HepG2 (cell line): ENCODE data around the gene KRT16. TPM values are rescaled to one million over a fixed set of nuclear protein-coding genes. Genes with fewer than 3 reads are reported as not detected.
A peak's percentile ranks its signal among the peaks of the same experiment; 100 is the strongest.

Experiments used
- ATAC-seq: fragments of 200-7000 bp; cut with Tn5 transposase; 3 replicates; pipeline ENCODE4 v1.9.1; 2020; ENCODE audit warnings: mild to moderate bottlenecking, moderate library complexity
- BruUV-seq: library from RNA; stranded (reverse); fragments of 400-500 nt; replicated peaks from 2 replicates; lab custom pipeline; 2021; lab: Mats Ljungman, UMichigan
- CTCF ChIA-PET: fragments of 300-600 bp; formaldehyde crosslinking; extraction: SDS; loops from one replicate; lab custom pipeline; 2021; ENCODE audit warnings: low total read pairs, inconsistent platforms, low intra/inter-chr PET ratio; lab: Yijun Ruan, JAX
- POLR2A ChIA-PET: fragments of 350-600 bp; sonication (Branson Sonifier 250); formaldehyde crosslinking; loops from one replicate; lab custom pipeline; 2020; ENCODE audit warnings: antibody characterized with exemption, inconsistent platforms; lab: Yijun Ruan, JAX
- DNase-seq: peaks from one replicate; pipeline ENCODE4 v3.0.0-alpha.2; 2015; ENCODE audit warnings: low spot score
- FAIRE-seq: peaks from 3 replicates; lab custom pipeline; 2011; peaks lifted over from hg19 to GRCh38; lab: Jason Lieb, UNC
- H2AFZ ChIP-seq: one replicate; pipeline ENCODE4 v1.6.1; 2011; ENCODE audit warnings: low read length, inconsistent platforms
- H3K27ac ChIP-seq: fragments of 300-600 bp; 3 replicates; pipeline ENCODE4 v1.8.0; 2011; ENCODE audit warnings: mixed run types, mild to moderate bottlenecking, mixed read lengths, low read length, inconsistent platforms; ENCODE audit not compliant: insufficient read depth; ENCODE audit errors: extremely low read length
- H3K27me3 ChIP-seq, 2 experiments: fragments of 200-600 bp in 1 of 2; 2 replicates in 1 of 2; 3 replicates in 1 of 2; pipeline versions ENCODE4 v1.6.0 to v1.8.0; 2011; ENCODE audit warnings: low read length in 2 of 2, mild to moderate bottlenecking in 2 of 2, moderate library complexity in 2 of 2, inconsistent platforms in 1 of 2; ENCODE audit not compliant: insufficient read depth in 2 of 2, control insufficient read depth in 1 of 2
- H3K36me3 ChIP-seq, 2 experiments: fragments of 200-600 bp in 1 of 2; replicated peaks in 1 of 2; 2 replicates in 1 of 2; 3 replicates in 1 of 2; pipeline versions ENCODE4 v1.5.1 to v1.8.0; 2011; ENCODE audit warnings: low read length in 2 of 2, inconsistent platforms in 1 of 2; ENCODE audit not compliant: insufficient read depth in 2 of 2, control insufficient read depth in 1 of 2
- H3K4me1 ChIP-seq: 2 replicates; pipeline ENCODE4 v1.5.1; 2012; ENCODE audit warnings: low read length, inconsistent platforms; ENCODE audit not compliant: insufficient read depth
- H3K4me2 ChIP-seq: 2 replicates; pipeline ENCODE4 v1.6.0; 2011; ENCODE audit warnings: low read depth, low read length, inconsistent platforms
- H3K4me3 ChIP-seq, 3 experiments: fragments of 200-600 bp in 1 of 3; sonication (generic), shearing (Covaris generic) in 1 of 3; replicated peaks in 1 of 3; 2 replicates each; pipeline ENCODE4 v1.5.1; 2011 to 2016; ENCODE audit warnings: low read length in 3 of 3, inconsistent platforms in 2 of 3, low read depth in 2 of 3, mild to moderate bottlenecking in 2 of 3, control low read depth in 1 of 3, mixed read lengths in 1 of 3; ENCODE audit not compliant: insufficient read depth in 1 of 3
- H3K79me2 ChIP-seq: one replicate; pipeline ENCODE4 v1.6.1; 2011; ENCODE audit warnings: low read length, inconsistent platforms; ENCODE audit not compliant: insufficient read depth
- H3K9ac ChIP-seq: 2 replicates; pipeline ENCODE4 v1.6.0; 2011; ENCODE audit warnings: mild to moderate bottlenecking, low read depth, low read length, inconsistent platforms; ENCODE audit not compliant: insufficient read depth
- H3K9me3 ChIP-seq: 2 replicates; pipeline ENCODE4 v1.5.1; 2012; ENCODE audit warnings: mild to moderate bottlenecking, low read length
- H4K20me1 ChIP-seq: 2 replicates; pipeline ENCODE4 v1.6.0; 2011; ENCODE audit warnings: inconsistent platforms, mild to moderate bottlenecking, low read length, moderate library complexity; ENCODE audit not compliant: insufficient read depth
- ADNP ChIP-seq: sonication (generic); formaldehyde crosslinking; IDR thresholded peaks from 2 replicates; pipeline ENCODE4 v1.4.0; 2020; ENCODE audit warnings: missing genetic modification reagents
- ATF1 ChIP-seq: IDR thresholded peaks from 2 replicates; pipeline ENCODE4 v1.6.1; 2016; ENCODE audit warnings: mild to moderate bottlenecking, control low read depth
- EEA1 ChIP-seq: sonication (generic); formaldehyde crosslinking; IDR thresholded peaks from 2 replicates; pipeline ENCODE4 v1.5.1; 2020; ENCODE audit warnings: mild to moderate bottlenecking, missing genetic modification reagents, borderline replicate concordance
- ELF3 ChIP-seq: IDR thresholded peaks from 2 replicates; pipeline ENCODE4 v1.6.1; 2016; ENCODE audit warnings: missing genetic modification reagents, missing compliant biosample characterization
- ETV5 ChIP-seq: IDR thresholded peaks from 2 replicates; pipeline ENCODE4 v1.6.1; 2018; ENCODE audit warnings: missing biosample characterization, missing genetic modification reagents, inconsistent platforms, borderline replicate concordance
- GPN1 ChIP-seq: sonication (generic); formaldehyde crosslinking; IDR thresholded peaks from 2 replicates; pipeline ENCODE4 v1.5.1; 2020; ENCODE audit warnings: missing genetic modification reagents, borderline replicate concordance
- MEIS1 ChIP-seq: sonication (generic); formaldehyde crosslinking; IDR thresholded peaks from 2 replicates; pipeline ENCODE4 v1.9.0; 2021; ENCODE audit warnings: mild to moderate bottlenecking, missing genetic modification reagents, moderate library complexity, borderline replicate concordance
- NONO ChIP-seq, 2 experiments: fragments of 450-650 bp in 1 of 2; sonication (generic) in 1 of 2; formaldehyde crosslinking in 1 of 2; IDR thresholded peaks in 1 of 2; conservative IDR thresholded peaks in 1 of 2; 2 replicates each; pipeline versions ENCODE4 v1.6.1 to v1.8.0; 2017 to 2022; ENCODE audit warnings: mild to moderate bottlenecking in 1 of 2, missing genetic modification reagents in 1 of 2, moderate library complexity in 1 of 2
- SMAD1 ChIP-seq: sonication (generic); formaldehyde crosslinking; IDR thresholded peaks from 2 replicates; pipeline ENCODE4 v1.4.0; 2020; ENCODE audit warnings: missing genetic modification reagents, low read depth, mild to moderate bottlenecking, borderline replicate concordance
- SP5 ChIP-seq: IDR thresholded peaks from 2 replicates; pipeline ENCODE4 v1.6.1; 2016; ENCODE audit warnings: low read depth, borderline replicate concordance
- ZNF224 ChIP-seq: sonication (generic); formaldehyde crosslinking; IDR thresholded peaks from 2 replicates; pipeline ENCODE4 v1.5.0; 2020; ENCODE audit warnings: mild to moderate bottlenecking, missing genetic modification reagents
- ZNF263 ChIP-seq: sonication (generic); formaldehyde crosslinking; IDR thresholded peaks from 2 replicates; pipeline ENCODE4 v1.4.0; 2020; ENCODE audit warnings: missing genetic modification reagents
- ZNF709 ChIP-seq: sonication (generic); formaldehyde crosslinking; IDR thresholded peaks from 2 replicates; pipeline ENCODE4 v1.5.0; 2020; ENCODE audit warnings: mild to moderate bottlenecking, missing genetic modification reagents
- ZNF770 ChIP-seq: sonication (generic); formaldehyde crosslinking; IDR thresholded peaks from 2 replicates; pipeline ENCODE4 v1.5.0; 2020; ENCODE audit warnings: mild to moderate bottlenecking, missing genetic modification reagents
- WGBS: methylation state at CpG from one replicate; pipeline ENCODE4 v1.1.6; 2017; ENCODE audit warnings: low lambda C conversion rate; 5-methylcytosine and 5-hydroxymethylcytosine counted together
- in situ Hi-C: cut with HindIII; loops from 2 replicates; pipeline ENCODE4 v1.10.0; 2017; ENCODE audit warnings: low pct_unique_long_range_greater_than_20kb; ENCODE audit not compliant: extremely low pct_ligation_motif_present
- intact Hi-C: fragments of 100-400 bp; cut with micrococcal nuclease; formaldehyde crosslinking; loops from one replicate; pipeline ENCODE4 v1.10.0; 2022; ENCODE audit not compliant: unreplicated experiment
- polyA plus RNA-seq, 8 experiments: library from polyadenylated mRNA; depleted of rRNA in 3 of 8; stranded (reverse) in 7 of 8; unstranded in 1 of 8; fragments of >200 nt; fragmentation: Illumina TruSeq in 4 of 8; extraction: Trizol in 4 of 8; gene quantifications; 2 replicates each; pipeline versions ENCODE4 v1.2.1 to v1.2.3, GENCODE V29; 2011 to 2016; ENCODE audit warnings: low read depth in 4 of 8, missing spikeins in 1 of 8, mixed read lengths in 1 of 8; ENCODE audit not compliant: insufficient read depth in 1 of 8
- total RNA-seq, 5 experiments: library from RNA; depleted of rRNA; stranded (reverse); fragments of >200 nt; fragmentation: Illumina TruSeq; extraction: Trizol; gene quantifications; 2 replicates each; pipeline ENCODE4 v1.2.3, GENCODE V29; 2016; ENCODE audit warnings: low read depth in 1 of 5
- TF ChIP-seq, protein P1 (sequence below): sonication (generic); formaldehyde crosslinking; IDR thresholded peaks from 2 replicates; pipeline ENCODE4 v1.4.0; 2020; ENCODE audit warnings: missing genetic modification reagents, borderline replicate concordance
- TF ChIP-seq, protein P2 (sequence below): sonication (generic); formaldehyde crosslinking; IDR thresholded peaks from 2 replicates; pipeline ENCODE4 v1.4.0; 2020; ENCODE audit warnings: missing genetic modification reagents
- TF ChIP-seq, protein P3 (sequence below): sonication (generic); formaldehyde crosslinking; IDR thresholded peaks from 2 replicates; pipeline ENCODE4 v1.5.0; 2020; ENCODE audit warnings: missing genetic modification reagents, mild to moderate bottlenecking, borderline replicate concordance

The KRT16 gene
- total and polyA plus RNA-seq, 2 of the 13 experiments (the other 11 are each of a cell fraction or from before 2014, with no cell fraction given) = not detected

- no peaks in the 10 kb centered on the region for H3K79me2 ChIP-seq
- in situ Hi-C loops = no loop called here
- FAIRE-seq = peak; percentile 90
- peak; percentile 75 for DNase-seq
- H3K27me3 ChIP-seq = peaks cover 5 to 20% of the 10 kb centered on the region in 2 experiments; a peak in 3 of 5 replicates
- no peaks in the 10 kb centered on the region for H4K20me1 ChIP-seq
- H2AFZ ChIP-seq = peak overlapping the region; percentile 75
- H3K9me3 ChIP-seq = no peaks in the 10 kb centered on the region
- 4% methylated on average over 37 of the region's 39 CpGs for WGBS
- peak; percentile 89 for ATAC-seq
- peaks cover 33% of the 10 kb centered on the region for H3K4me1 ChIP-seq
- H3K36me3 ChIP-seq = no peaks in the 10 kb centered on the region
- no peak overlapping the region for H3K27ac ChIP-seq
- H3K4me3 ChIP-seq = peak overlapping the region; percentile 4 to 66 (median 37); a peak in 3 of 6 replicates
- peak overlapping the region; percentile 60 for H3K9ac ChIP-seq
- CTCF ChIA-PET = interaction anchor here (1.0 to 11.1 kb wide), 10 partner anchors 12 to 845 kb away, joined by 3 to 242 read pairs (median 6); no protein-coding TSS in a partner anchor
- intact Hi-C loops = loop anchor here (1.0 to 10.0 kb wide), 5 partner anchors 14 to 846 kb away; partner anchors contain the start of gene KRT9
- no TSS peak for BruUV-seq
- H3K4me2 ChIP-seq = peak overlapping the region; percentile 89
- POLR2A ChIA-PET = interaction anchor here (0.9 to 1.1 kb wide), 3 partner anchors 14 to 100 kb away, joined by 4 to 7 read pairs (median 5); partner anchors contain the start of gene EIF1
- TF ChIP-seq, protein P1, sequence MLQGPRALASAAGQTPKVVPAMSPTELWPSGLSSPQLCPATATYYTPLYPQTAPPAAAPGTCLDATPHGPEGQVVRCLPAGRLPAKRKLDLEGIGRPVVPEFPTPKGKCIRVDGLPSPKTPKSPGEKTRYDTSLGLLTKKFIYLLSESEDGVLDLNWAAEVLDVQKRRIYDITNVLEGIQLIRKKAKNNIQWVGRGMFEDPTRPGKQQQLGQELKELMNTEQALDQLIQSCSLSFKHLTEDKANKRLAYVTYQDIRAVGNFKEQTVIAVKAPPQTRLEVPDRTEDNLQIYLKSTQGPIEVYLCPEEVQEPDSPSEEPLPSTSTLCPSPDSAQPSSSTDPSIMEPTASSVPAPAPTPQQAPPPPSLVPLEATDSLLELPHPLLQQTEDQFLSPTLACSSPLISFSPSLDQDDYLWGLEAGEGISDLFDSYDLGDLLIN (CRISPR knock-in tag) = peak; percentile 39; the same call in 1 of the 2 replicates
- peak; percentile 9; the same call in 1 of the 2 replicates for TF ChIP-seq MEIS1 (CRISPR knock-in tag)
- TF ChIP-seq, protein P2, sequence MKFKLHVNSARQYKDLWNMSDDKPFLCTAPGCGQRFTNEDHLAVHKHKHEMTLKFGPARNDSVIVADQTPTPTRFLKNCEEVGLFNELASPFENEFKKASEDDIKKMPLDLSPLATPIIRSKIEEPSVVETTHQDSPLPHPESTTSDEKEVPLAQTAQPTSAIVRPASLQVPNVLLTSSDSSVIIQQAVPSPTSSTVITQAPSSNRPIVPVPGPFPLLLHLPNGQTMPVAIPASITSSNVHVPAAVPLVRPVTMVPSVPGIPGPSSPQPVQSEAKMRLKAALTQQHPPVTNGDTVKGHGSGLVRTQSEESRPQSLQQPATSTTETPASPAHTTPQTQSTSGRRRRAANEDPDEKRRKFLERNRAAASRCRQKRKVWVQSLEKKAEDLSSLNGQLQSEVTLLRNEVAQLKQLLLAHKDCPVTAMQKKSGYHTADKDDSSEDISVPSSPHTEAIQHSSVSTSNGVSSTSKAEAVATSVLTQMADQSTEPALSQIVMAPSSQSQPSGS (CRISPR knock-in tag) = 0 out of 2 replicates have a peak, but pooled peaks have one; percentile 18
- peak; percentile 35; the same call in 1 of the 2 replicates for TF ChIP-seq ETV5 (CRISPR knock-in tag)
- peak; percentile 29; the same call in 1 of the 2 replicates for TF ChIP-seq EEA1 (CRISPR knock-in tag)
- TF ChIP-seq ZNF224 (CRISPR knock-in tag) = peak; percentile 59; the same call in 1 of the 2 replicates
- TF ChIP-seq ELF3 (CRISPR knock-in tag) = peak; percentile 95
- TF ChIP-seq NONO (IDR thresholded peaks at IDR 0.05) = no peak
- no peak; the same call in 1 of the 2 replicates for TF ChIP-seq NONO (CRISPR knock-in tag; conservative IDR thresholded peaks at IDR 0.05)
- TF ChIP-seq GPN1 (CRISPR knock-in tag) = no peak
- TF ChIP-seq, protein P3, sequence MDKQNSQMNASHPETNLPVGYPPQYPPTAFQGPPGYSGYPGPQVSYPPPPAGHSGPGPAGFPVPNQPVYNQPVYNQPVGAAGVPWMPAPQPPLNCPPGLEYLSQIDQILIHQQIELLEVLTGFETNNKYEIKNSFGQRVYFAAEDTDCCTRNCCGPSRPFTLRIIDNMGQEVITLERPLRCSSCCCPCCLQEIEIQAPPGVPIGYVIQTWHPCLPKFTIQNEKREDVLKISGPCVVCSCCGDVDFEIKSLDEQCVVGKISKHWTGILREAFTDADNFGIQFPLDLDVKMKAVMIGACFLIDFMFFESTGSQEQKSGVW (CRISPR knock-in tag) = no peak
- TF ChIP-seq ZNF263 (CRISPR knock-in tag) = peak; percentile 61
- TF ChIP-seq ADNP (CRISPR knock-in tag) = peak; percentile 42; the same call in 1 of the 2 replicates
- no peak for TF ChIP-seq SP5 (CRISPR knock-in tag)
- no peak; the same call in 1 of the 2 replicates for TF ChIP-seq ZNF770 (CRISPR knock-in tag)
- no peak for TF ChIP-seq ZNF709
- TF ChIP-seq SMAD1 (CRISPR knock-in tag) = peak; percentile 71; the same call in 1 of the 2 replicates
- TF ChIP-seq ATF1 (CRISPR knock-in tag) = no peak
Measured at GRCh38 chr17:41648411-41649195, 36.0 kb upstream of the KRT16 start.
